ENCODE results near the gene PLA2G6.

Gene PLA2G6

GRCh38 chr22:38078046-38078840 is 103.4 kb downstream of the PLA2G6 start:
- H3K9ac ChIP-seq (ENCODE audit: low read depth, low read length) = no peak overlapping the region
- no peak for ATAC-seq (ENCODE audit: insufficient read depth, low read depth)
- no peaks in the 10 kb centered on the region for H3K4me1 ChIP-seq (ENCODE audit: insufficient read depth, low read length)

GRCh38 chr22:38077595-38077994 is 104.0 kb downstream of the PLA2G6 start:
- no peak for ATAC-seq (ENCODE audit: insufficient read depth, low read depth)
- no peaks in the 10 kb centered on the region for H3K36me3 ChIP-seq (ENCODE audit: insufficient read depth, low read length)
- no peak for TF ChIP-seq EZH2 (IDR thresholded peaks at IDR 0.05; ENCODE audit: borderline replicate concordance, low read depth, low read length, severe bottlenecking)
- no peak for TF ChIP-seq CTCF (IDR thresholded peaks at IDR 0.05; ENCODE audit: borderline replicate concordance, extremely low read depth, low read length, poor library complexity, severe bottlenecking)

More at GRCh38 chr22:38078046-38078840, 103.4 kb downstream of the PLA2G6 start:
- H3K79me2 ChIP-seq (ENCODE audit: insufficient read depth, low read length) = no peaks in the 10 kb centered on the region
- no peak for DNase-seq
- no peak overlapping the region for H3K4me2 ChIP-seq (ENCODE audit: insufficient read depth, low read length)
- no peak overlapping the region for H3K4me3 ChIP-seq (ENCODE audit: low read depth in 1 of 2, low read length in 2 of 2)
- H3K36me3 ChIP-seq (ENCODE audit: insufficient read depth, low read length) = no peaks in the 10 kb centered on the region
- no peak overlapping the region for H2AFZ ChIP-seq (ENCODE audit: low read depth, low read length)
- TF ChIP-seq CTCF (IDR thresholded peaks at IDR 0.05; ENCODE audit: borderline replicate concordance, extremely low read depth, low read length, poor library complexity, severe bottlenecking) (no peak), EZH2 (IDR thresholded peaks at IDR 0.05; ENCODE audit: borderline replicate concordance, low read depth, low read length, severe bottlenecking) (no peak)
- no peaks in the 10 kb centered on the region for H4K20me1 ChIP-seq (ENCODE audit: insufficient read depth, low read length)
- no peaks in the 10 kb centered on the region for H3K27me3 ChIP-seq (ENCODE audit: insufficient read depth, low read length, poor library complexity)
- H3K9me3 ChIP-seq (ENCODE audit: insufficient read depth, low read length, severe bottlenecking) = no peaks in the 10 kb centered on the region
- no peak overlapping the region for H3K27ac ChIP-seq (ENCODE audit: low read length)

GRCh38 chr22:38077096-38077495 is 104.5 kb downstream of the PLA2G6 start:
- Histone ChIP-seq H3K79me2 (ENCODE audit: insufficient read depth, low read length) (no peaks in the 10 kb centered on the region), H3K9ac (ENCODE audit: low read depth, low read length) (no peak overlapping the region), H3K27ac (ENCODE audit: low read length) (no peak overlapping the region), H3K36me3 (ENCODE audit: insufficient read depth, low read length) (no peaks in the 10 kb centered on the region), H3K9me3 (ENCODE audit: insufficient read depth, low read length, severe bottlenecking) (no peaks in the 10 kb centered on the region), H3K27me3 (ENCODE audit: insufficient read depth, low read length, poor library complexity) (no peaks in the 10 kb centered on the region), H3K4me3 (ENCODE audit: low read depth in 1 of 2, low read length in 2 of 2) (no peak overlapping the region), H4K20me1 (ENCODE audit: insufficient read depth, low read length) (no peaks in the 10 kb centered on the region), H3K4me2 (ENCODE audit: insufficient read depth, low read length) (no peak overlapping the region), H2AFZ (ENCODE audit: low read depth, low read length) (no peak overlapping the region), H3K4me1 (ENCODE audit: insufficient read depth, low read length) (no peaks in the 10 kb centered on the region)
- TF ChIP-seq EZH2 (IDR thresholded peaks at IDR 0.05; ENCODE audit: borderline replicate concordance, low read depth, low read length, severe bottlenecking) = no peak
- TF ChIP-seq CTCF (IDR thresholded peaks at IDR 0.05; ENCODE audit: borderline replicate concordance, extremely low read depth, low read length, poor library complexity, severe bottlenecking) = no peak
- DNase-seq = no peak
- ATAC-seq (ENCODE audit: insufficient read depth, low read depth) = no peak

More at GRCh38 chr22:38077595-38077994, 104.0 kb downstream of the PLA2G6 start:
- no peaks in the 10 kb centered on the region for H3K4me1 ChIP-seq (ENCODE audit: insufficient read depth, low read length)
- no peaks in the 10 kb centered on the region for H3K9me3 ChIP-seq (ENCODE audit: insufficient read depth, low read length, severe bottlenecking)
- no peak overlapping the region for H3K4me2 ChIP-seq (ENCODE audit: insufficient read depth, low read length)
- no peaks in the 10 kb centered on the region for H4K20me1 ChIP-seq (ENCODE audit: insufficient read depth, low read length)
- H3K27ac ChIP-seq (ENCODE audit: low read length) = no peak overlapping the region
- no peaks in the 10 kb centered on the region for H3K27me3 ChIP-seq (ENCODE audit: insufficient read depth, low read length, poor library complexity)
- no peak overlapping the region for H3K4me3 ChIP-seq (ENCODE audit: low read depth in 1 of 2, low read length in 2 of 2)
- no peak overlapping the region for H2AFZ ChIP-seq (ENCODE audit: low read depth, low read length)
- no peak for DNase-seq
- no peak overlapping the region for H3K9ac ChIP-seq (ENCODE audit: low read depth, low read length)
- no peaks in the 10 kb centered on the region for H3K79me2 ChIP-seq (ENCODE audit: insufficient read depth, low read length)
